CD14-positive monocyte (primary cell): ENCODE data around the gene ZSCAN26. TPM values are rescaled to one million over a fixed set of nuclear protein-coding genes. Genes with fewer than 3 reads are reported as not detected.

Experiments used
- DNase-seq, 3 donors: peaks; one replicate each; pipeline ENCODE4 v3.0.0-alpha.2; 2011 to 2022
- H2AFZ ChIP-seq: 2 replicates; pipeline ENCODE4 v1.6.0; 2012; ENCODE audit warnings: mild to moderate bottlenecking, low read depth, low read length, inconsistent platforms; ENCODE audit not compliant: insufficient read depth, poor library complexity, severe bottlenecking
- H3K27ac ChIP-seq, 2 donors: 1 replicate in 1 of 2; 2 replicates in 1 of 2; pipeline ENCODE4 v1.5.1; 2012 to 2013; ENCODE audit warnings: low read length in 2 of 2, control low read depth in 1 of 2, inconsistent platforms in 1 of 2, low read depth in 1 of 2, mild to moderate bottlenecking in 1 of 2
- H3K27me3 ChIP-seq, 2 donors: one replicate each; pipeline versions ENCODE4 v1.6.0 to v1.6.1; 2011 to 2013; ENCODE audit warnings: low read length in 2 of 2; ENCODE audit not compliant: control insufficient read depth in 2 of 2, insufficient read depth in 2 of 2
- H3K36me3 ChIP-seq, 2 donors: replicated peaks in 1 of 2; 1 replicate in 1 of 2; 2 replicates in 1 of 2; pipeline versions ENCODE4 v1.5.1 to v1.6.1; 2012 to 2013; ENCODE audit warnings: low read length in 2 of 2, control low read depth in 1 of 2, inconsistent platforms in 1 of 2, mild to moderate bottlenecking in 1 of 2; ENCODE audit not compliant: insufficient read depth in 2 of 2, control insufficient read depth in 1 of 2
- H3K4me1 ChIP-seq, 2 donors: 1 replicate in 1 of 2; 2 replicates in 1 of 2; pipeline versions ENCODE4 v1.5.1 to v1.6.1; 2012 to 2013; ENCODE audit warnings: low read length in 2 of 2, control low read depth in 1 of 2, inconsistent platforms in 1 of 2, mild to moderate bottlenecking in 1 of 2, moderate library complexity in 1 of 2; ENCODE audit not compliant: insufficient read depth in 2 of 2, control insufficient read depth in 1 of 2
- H3K4me2 ChIP-seq: replicated peaks from 2 replicates; pipeline ENCODE3; 2012; ENCODE audit warnings: low read length, moderate library complexity, mild to moderate bottlenecking; ENCODE audit not compliant: poor library complexity, severe bottlenecking; ENCODE audit errors: extremely low read depth
- H3K4me3 ChIP-seq, 3 experiments: fragments of 200-600 bp in 1 of 3; sonication (generic) in 1 of 3; replicated peaks in 1 of 3; 1 replicate in 2 of 3; 2 replicates in 1 of 3; pipeline ENCODE4 v1.5.1; 2011 to 2013; ENCODE audit warnings: low read length in 3 of 3, mild to moderate bottlenecking in 3 of 3, control low read depth in 2 of 3, low read depth in 2 of 3, inconsistent platforms in 1 of 3, moderate library complexity in 1 of 3
- H3K79me2 ChIP-seq: 2 replicates; pipeline ENCODE4 v1.6.0; 2012; ENCODE audit warnings: mild to moderate bottlenecking, control low read depth, inconsistent platforms, low read length, moderate library complexity; ENCODE audit not compliant: insufficient read depth
- H3K9ac ChIP-seq: 2 replicates; pipeline ENCODE4 v1.6.0; 2017; ENCODE audit warnings: low read length, mild to moderate bottlenecking; ENCODE audit not compliant: insufficient read depth, poor library complexity, severe bottlenecking
- H3K9me3 ChIP-seq, 2 donors: replicated peaks in 1 of 2; 1 replicate in 1 of 2; 2 replicates in 1 of 2; pipeline versions ENCODE4 v1.5.1 to v1.6.1; 2012 to 2013; ENCODE audit warnings: low read length in 2 of 2, control low read depth in 1 of 2; ENCODE audit not compliant: control insufficient read depth in 1 of 2, insufficient read depth in 1 of 2
- H4K20me1 ChIP-seq: 2 replicates; pipeline ENCODE4 v1.6.0; 2012; ENCODE audit warnings: mild to moderate bottlenecking, low read length, control low read depth, moderate library complexity; ENCODE audit not compliant: insufficient read depth
- H3K27ac Mint-ChIP-seq, 7 donors: one replicate each; pipeline ENCODE4 v1.8.0; 2020; ENCODE audit warnings: mild to moderate bottlenecking in 7 of 7, mixed read lengths in 7 of 7, moderate library complexity in 6 of 7, inconsistent platforms in 2 of 7
- H3K27me3 Mint-ChIP-seq, 3 donors: one replicate each; pipeline ENCODE4 v1.8.0; 2021 to 2022; ENCODE audit warnings: low read depth in 3 of 3, mild to moderate bottlenecking in 3 of 3, mixed read lengths in 3 of 3, moderate library complexity in 3 of 3, inconsistent platforms in 1 of 3
- H3K36me3 Mint-ChIP-seq, 2 donors: one replicate each; pipeline ENCODE4 v1.8.0; 2020; ENCODE audit warnings: mixed read lengths in 2 of 2, inconsistent platforms in 1 of 2, mild to moderate bottlenecking in 1 of 2
- H3K4me1 Mint-ChIP-seq: one replicate; pipeline ENCODE4 v1.8.0; 2020; ENCODE audit warnings: mild to moderate bottlenecking, mixed read lengths
- H3K4me3 Mint-ChIP-seq, 2 donors: one replicate each; pipeline ENCODE4 v1.8.0; 2020; ENCODE audit warnings: mild to moderate bottlenecking in 2 of 2, mixed read lengths in 2 of 2, moderate library complexity in 1 of 2
- H3K9me3 Mint-ChIP-seq, 7 donors: one replicate each; pipeline ENCODE4 v1.8.0; 2020 to 2022; ENCODE audit warnings: mixed read lengths in 7 of 7, mild to moderate bottlenecking in 6 of 7, moderate library complexity in 6 of 7, inconsistent platforms in 2 of 7
- WGBS: methylation state at CpG from one replicate; pipeline ENCODE4 v1.1.5; 2013; ENCODE audit warnings: missing lambda C conversion rate; ENCODE audit not compliant: insufficient coverage; 5-methylcytosine and 5-hydroxymethylcytosine counted together
- intact Hi-C, 2 donors: fragments of 100-400 bp; cut with micrococcal nuclease; formaldehyde crosslinking; loops; one replicate each; pipeline versions ENCODE4 v1.15.0 to v1.15.1; 2023
- polyA plus RNA-seq, 3 donors: library from polyadenylated mRNA; depleted of rRNA in 1 of 3; unstranded in 2 of 3; stranded (reverse) in 1 of 3; fragments of 300-500 nt in 2 of 3; fragments of >200 nt in 1 of 3; fragmentation: Illumina TruSeq in 2 of 3; gene quantifications; 1 replicate in 2 of 3; 2 replicates in 1 of 3; pipeline ENCODE4 v1.2.3, GENCODE V29; 2012 to 2021
- TF ChIP-seq, protein P1 (sequence below): fragments of 200-600 bp; IDR thresholded peaks from one replicate; pipeline ENCODE4 v1.8.0; 2022; ENCODE audit warnings: antibody characterized with exemption, mild to moderate bottlenecking

ZSCAN26 gene
- polyA plus RNA-seq, 3 donors, result 3.4 to 8.3 (median 3.5) TPM

- TF ChIP-seq, protein P1, sequence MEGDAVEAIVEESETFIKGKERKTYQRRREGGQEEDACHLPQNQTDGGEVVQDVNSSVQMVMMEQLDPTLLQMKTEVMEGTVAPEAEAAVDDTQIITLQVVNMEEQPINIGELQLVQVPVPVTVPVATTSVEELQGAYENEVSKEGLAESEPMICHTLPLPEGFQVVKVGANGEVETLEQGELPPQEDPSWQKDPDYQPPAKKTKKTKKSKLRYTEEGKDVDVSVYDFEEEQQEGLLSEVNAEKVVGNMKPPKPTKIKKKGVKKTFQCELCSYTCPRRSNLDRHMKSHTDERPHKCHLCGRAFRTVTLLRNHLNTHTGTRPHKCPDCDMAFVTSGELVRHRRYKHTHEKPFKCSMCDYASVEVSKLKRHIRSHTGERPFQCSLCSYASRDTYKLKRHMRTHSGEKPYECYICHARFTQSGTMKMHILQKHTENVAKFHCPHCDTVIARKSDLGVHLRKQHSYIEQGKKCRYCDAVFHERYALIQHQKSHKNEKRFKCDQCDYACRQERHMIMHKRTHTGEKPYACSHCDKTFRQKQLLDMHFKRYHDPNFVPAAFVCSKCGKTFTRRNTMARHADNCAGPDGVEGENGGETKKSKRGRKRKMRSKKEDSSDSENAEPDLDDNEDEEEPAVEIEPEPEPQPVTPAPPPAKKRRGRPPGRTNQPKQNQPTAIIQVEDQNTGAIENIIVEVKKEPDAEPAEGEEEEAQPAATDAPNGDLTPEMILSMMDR, result no peak
- DNase-seq, result no peak
- peaks cover 10% of the 10 kb centered on the region for H3K4me1 Mint-ChIP-seq
- 79% methylated on average over 2 of the region's 3 CpGs for WGBS
- peaks cover 44 to 49% of the 10 kb centered on the region in 2 donors for H3K36me3 Mint-ChIP-seq
- no peaks in the 10 kb centered on the region for H4K20me1 ChIP-seq
- H3K27ac ChIP-seq, result peak overlapping the region in 1 of 2 donors; percentile 56
- H3K79me2 ChIP-seq, result no peaks in the 10 kb centered on the region
- H3K4me1 ChIP-seq, result peaks cover 8 to 14% of the 10 kb centered on the region in 2 donors
- H3K27ac Mint-ChIP-seq, result peak overlapping the region; percentile 1 to 74 (median 63)
- H3K9ac ChIP-seq, result no peak overlapping the region
- no peak overlapping the region for H3K4me2 ChIP-seq
- no peaks in the 10 kb centered on the region for H3K9me3 ChIP-seq
- intact Hi-C loops, result no loop called here
- H3K27me3 Mint-ChIP-seq, result no peaks in the 10 kb centered on the region
- H3K4me3 ChIP-seq, result no peak overlapping the region
- H3K27me3 ChIP-seq, result no peaks in the 10 kb centered on the region
- peaks cover 0 to 2% (median 0%) of the 10 kb centered on the region in 7 donors for H3K9me3 Mint-ChIP-seq
- H3K36me3 ChIP-seq, result peaks cover 26 to 40% of the 10 kb centered on the region in 2 donors
- H3K4me3 Mint-ChIP-seq, result no peak overlapping the region
- no peak overlapping the region for H2AFZ ChIP-seq
These were observed 31.0 kb upstream of the ZSCAN26 start for GRCh38 chr6:28235912-28236452.

GRCh38 chr6:28239636-28240035, 27.3 kb upstream of the ZSCAN26 start:
- Histone ChIP-seq H3K27me3 (no peaks in the 10 kb centered on the region), H2AFZ (no peak overlapping the region), H3K36me3 (peaks cover 1 to 21% of the 10 kb centered on the region in 2 donors), H3K4me1 (peaks cover 11 to 20% of the 10 kb centered on the region in 2 donors), H3K9ac (no peak overlapping the region), H4K20me1 (no peaks in the 10 kb centered on the region), H3K4me2 (no peak overlapping the region), H3K4me3 (no peak overlapping the region), H3K27ac (no peak overlapping the region), H3K9me3 (no peaks in the 10 kb centered on the region), H3K79me2 (no peaks in the 10 kb centered on the region)
- no CpG with 5 or more reads among the region's 1 CpG for WGBS
- TF ChIP-seq, protein P1, result no peak
- Mint-ChIP-seq H3K4me1 (peaks cover 21% of the 10 kb centered on the region), H3K27me3 (no peaks in the 10 kb centered on the region), H3K9me3 (peaks cover 0 to 2% (median 0%) of the 10 kb centered on the region in 7 donors), H3K27ac (no peak overlapping the region), H3K36me3 (peaks cover 18 to 28% of the 10 kb centered on the region in 2 donors), H3K4me3 (no peak overlapping the region)
- DNase-seq, result no peak
- intact Hi-C loops, result no loop called here
